Measurements from ENCODE around the gene LETM1. TPM values are rescaled to one million over a fixed set of nuclear protein-coding genes. Genes with fewer than 3 reads are reported as not detected.

The LETM1 gene
- total RNA-seq, 1 experiment from 2014 or later: 102 TPM

DNA sequence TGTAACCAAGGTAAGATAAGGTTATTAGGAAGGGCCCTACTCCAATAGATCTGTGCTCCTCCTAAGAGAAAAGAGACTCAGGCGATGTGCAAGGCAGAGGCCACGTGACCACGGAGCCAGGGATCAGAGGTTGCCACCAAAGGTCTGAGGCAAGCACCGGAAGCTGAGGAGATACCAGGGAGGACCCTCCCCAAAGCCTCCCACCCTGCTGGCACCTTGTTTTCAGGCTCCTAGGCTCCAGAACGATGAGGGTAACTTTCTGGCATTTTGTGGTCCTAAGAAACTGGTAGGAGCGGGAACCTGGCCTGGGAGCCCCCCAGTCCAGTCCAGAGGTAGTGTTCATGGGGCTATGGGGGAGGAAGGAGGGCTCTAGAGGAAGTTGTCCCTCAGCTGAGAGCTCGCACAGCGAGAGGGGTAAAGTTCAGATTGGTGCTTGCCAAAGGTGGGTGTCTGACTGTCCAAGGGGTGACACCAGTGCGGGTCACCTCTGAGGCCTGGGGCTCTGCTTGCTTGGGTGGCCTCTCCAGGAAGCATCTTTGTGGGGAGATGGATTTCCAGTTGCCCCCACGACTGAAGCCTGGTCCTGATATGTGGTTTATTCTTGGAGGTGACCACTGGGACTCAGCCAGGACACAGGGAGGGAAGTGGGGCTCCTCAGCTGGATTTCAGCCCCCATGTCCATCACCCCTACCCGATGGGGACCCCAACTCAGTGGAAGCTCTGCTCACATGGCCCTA, 7.5 kb upstream of the LETM1 start:
- no peaks in the 10 kb centered on the region for H3K9me3 ChIP-seq (ENCODE audit: low read depth, low read length, poor library complexity, severe bottlenecking)
- ChIA-PET CTCF (no interaction called here), POLR2A (ENCODE audit: low non-redundant PET) (no interaction called here)
- TF ChIP-seq EZH2 (IDR thresholded peaks at IDR 0.05; ENCODE audit: borderline replicate concordance, low read depth, low read length, poor library complexity, severe bottlenecking) (no peak), CTCF (conservative IDR thresholded peaks at IDR 0.05; ENCODE audit: low read depth, low read length) (no peak)
- intact Hi-C loops (cut with micrococcal nuclease; ENCODE audit: unreplicated experiment): no loop called here
- H3K27ac ChIP-seq (ENCODE audit: low read depth, low read length, poor library complexity, severe bottlenecking): no peak overlapping the region
- H3K4me1 ChIP-seq (ENCODE audit: insufficient read depth, low read length, poor library complexity, severe bottlenecking): peaks cover 2% of the 10 kb centered on the region
- DNase-seq (ENCODE audit: low spot score): no peak
- BruUV-seq (replicated peaks): no TSS peak
- H3K36me3 ChIP-seq (ENCODE audit: insufficient read depth, low read length, poor library complexity, severe bottlenecking): no peaks in the 10 kb centered on the region
- no peaks in the 10 kb centered on the region for H3K27me3 ChIP-seq (replicated peaks; ENCODE audit: insufficient read depth, low read depth, low read length, poor library complexity)
- no peak overlapping the region for H3K4me3 ChIP-seq (ENCODE audit: low read depth, low read length, poor library complexity, severe bottlenecking)

DNA sequence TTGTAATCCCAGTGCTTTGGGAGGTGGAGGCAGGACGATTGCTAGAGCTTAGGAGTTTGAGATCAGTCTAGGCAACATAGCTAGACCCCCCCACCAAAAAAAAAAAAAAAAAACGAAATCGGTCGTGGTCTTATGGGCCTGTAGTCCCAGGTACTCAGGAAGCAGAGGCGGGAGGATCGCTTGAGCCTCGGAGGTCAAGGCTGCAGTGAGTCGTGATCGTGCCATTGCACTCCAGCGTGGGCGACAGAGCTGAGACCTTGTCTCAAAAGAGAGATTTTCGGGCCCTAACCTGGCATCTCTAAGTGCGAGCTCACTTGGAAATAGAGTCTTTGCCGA, 7.0 kb upstream of the LETM1 start:
- ChIA-PET POLR2A (ENCODE audit: low non-redundant PET) (no interaction called here), CTCF (interaction anchor here (0.6 kb wide), 1 partner anchor 148 kb away, joined by 13 read pairs; no protein-coding TSS in a partner anchor)
- TF ChIP-seq CTCF (conservative IDR thresholded peaks at IDR 0.05; ENCODE audit: low read depth, low read length) (no peak), EZH2 (IDR thresholded peaks at IDR 0.05; ENCODE audit: borderline replicate concordance, low read depth, low read length, poor library complexity, severe bottlenecking) (no peak)
- H3K27ac ChIP-seq (ENCODE audit: low read depth, low read length, poor library complexity, severe bottlenecking): no peak overlapping the region
- no TSS peak for BruUV-seq (replicated peaks)
- no peaks in the 10 kb centered on the region for H3K36me3 ChIP-seq (ENCODE audit: insufficient read depth, low read length, poor library complexity, severe bottlenecking)
- H3K4me3 ChIP-seq (ENCODE audit: low read depth, low read length, poor library complexity, severe bottlenecking): no peak overlapping the region
- H3K9me3 ChIP-seq (ENCODE audit: low read depth, low read length, poor library complexity, severe bottlenecking): no peaks in the 10 kb centered on the region
- H3K27me3 ChIP-seq (replicated peaks; ENCODE audit: insufficient read depth, low read depth, low read length, poor library complexity): no peaks in the 10 kb centered on the region
- intact Hi-C loops (cut with micrococcal nuclease; ENCODE audit: unreplicated experiment): no loop called here
- H3K4me1 ChIP-seq (ENCODE audit: insufficient read depth, low read length, poor library complexity, severe bottlenecking): peaks cover 7% of the 10 kb centered on the region
- no peak for DNase-seq (ENCODE audit: low spot score)

DNA sequence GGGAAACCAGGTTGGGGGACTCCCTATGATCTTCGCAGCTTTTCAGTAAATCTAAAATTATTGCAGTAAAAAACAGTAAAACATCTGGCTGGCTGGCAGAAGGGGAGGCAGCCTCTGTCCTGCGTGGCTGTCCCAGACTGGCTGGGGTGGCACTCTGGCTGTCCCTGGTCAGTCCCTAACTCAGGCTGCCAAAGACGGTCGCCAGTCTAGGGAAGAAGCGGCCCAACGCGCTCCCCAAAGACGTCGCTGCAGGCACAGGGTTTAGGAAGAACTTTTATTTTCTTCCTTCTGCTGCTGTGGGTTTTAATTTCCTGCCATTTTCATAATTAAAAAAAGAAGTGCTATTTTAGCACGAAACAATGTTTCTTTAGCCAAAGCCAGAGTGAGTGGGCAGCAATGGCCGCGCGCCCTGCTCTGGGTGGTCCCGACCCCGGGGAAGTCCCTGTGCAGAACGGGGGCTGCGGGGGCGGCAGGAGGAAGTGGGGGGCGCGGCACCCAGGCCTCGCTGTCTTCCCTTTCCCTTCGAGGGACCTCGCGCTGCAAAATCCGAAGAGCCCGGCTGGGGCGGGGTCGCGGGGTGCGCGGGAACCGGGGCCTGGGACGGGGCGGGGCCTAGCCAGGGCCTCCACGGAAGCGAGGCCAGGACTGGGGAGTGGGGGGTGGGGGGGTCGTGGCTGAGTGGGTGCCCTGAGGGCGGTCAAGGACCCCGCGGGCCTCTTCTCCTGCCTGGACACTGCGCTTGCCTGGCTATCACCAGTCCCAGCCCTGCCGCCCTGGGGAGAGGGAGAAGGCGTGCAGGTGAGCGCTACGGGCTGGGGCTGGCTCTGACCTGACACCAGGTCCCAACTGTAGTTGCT, 6.3 kb upstream of the LETM1 start:
- no peak overlapping the region for H3K4me3 ChIP-seq (ENCODE audit: low read depth, low read length, poor library complexity, severe bottlenecking)
- H3K27me3 ChIP-seq (replicated peaks; ENCODE audit: insufficient read depth, low read depth, low read length, poor library complexity): no peaks in the 10 kb centered on the region
- ChIA-PET CTCF (interaction anchor here (0.6 kb wide), 1 partner anchor 148 kb away, joined by 13 read pairs; no protein-coding TSS in a partner anchor), POLR2A (ENCODE audit: low non-redundant PET) (interaction anchor here (0.6 kb wide), 1 partner anchor 13 kb away, joined by 6 read pairs; no protein-coding TSS in a partner anchor)
- BruUV-seq (replicated peaks): no TSS peak
- intact Hi-C loops (cut with micrococcal nuclease; ENCODE audit: unreplicated experiment): no loop called here
- peaks cover 13% of the 10 kb centered on the region for H3K4me1 ChIP-seq (ENCODE audit: insufficient read depth, low read length, poor library complexity, severe bottlenecking)
- no peak for DNase-seq (ENCODE audit: low spot score)
- H3K9me3 ChIP-seq (ENCODE audit: low read depth, low read length, poor library complexity, severe bottlenecking): no peaks in the 10 kb centered on the region
- no peak overlapping the region for H3K27ac ChIP-seq (ENCODE audit: low read depth, low read length, poor library complexity, severe bottlenecking)
- TF ChIP-seq CTCF (conservative IDR thresholded peaks at IDR 0.05; ENCODE audit: low read depth, low read length) (no peak), EZH2 (IDR thresholded peaks at IDR 0.05; ENCODE audit: borderline replicate concordance, low read depth, low read length, poor library complexity, severe bottlenecking) (no peak)
- H3K36me3 ChIP-seq (ENCODE audit: insufficient read depth, low read length, poor library complexity, severe bottlenecking): no peaks in the 10 kb centered on the region

Data from A673 (cell line).